ENCODE data around the gene EPB41. TPM values are rescaled to one million over a fixed set of nuclear protein-coding genes. Genes with fewer than 3 reads are reported as not detected.

The EPB41 gene
- total and polyA plus RNA-seq, 2 experiments from 2014 or later: 13.2 to 60.8 TPM

DNA sequence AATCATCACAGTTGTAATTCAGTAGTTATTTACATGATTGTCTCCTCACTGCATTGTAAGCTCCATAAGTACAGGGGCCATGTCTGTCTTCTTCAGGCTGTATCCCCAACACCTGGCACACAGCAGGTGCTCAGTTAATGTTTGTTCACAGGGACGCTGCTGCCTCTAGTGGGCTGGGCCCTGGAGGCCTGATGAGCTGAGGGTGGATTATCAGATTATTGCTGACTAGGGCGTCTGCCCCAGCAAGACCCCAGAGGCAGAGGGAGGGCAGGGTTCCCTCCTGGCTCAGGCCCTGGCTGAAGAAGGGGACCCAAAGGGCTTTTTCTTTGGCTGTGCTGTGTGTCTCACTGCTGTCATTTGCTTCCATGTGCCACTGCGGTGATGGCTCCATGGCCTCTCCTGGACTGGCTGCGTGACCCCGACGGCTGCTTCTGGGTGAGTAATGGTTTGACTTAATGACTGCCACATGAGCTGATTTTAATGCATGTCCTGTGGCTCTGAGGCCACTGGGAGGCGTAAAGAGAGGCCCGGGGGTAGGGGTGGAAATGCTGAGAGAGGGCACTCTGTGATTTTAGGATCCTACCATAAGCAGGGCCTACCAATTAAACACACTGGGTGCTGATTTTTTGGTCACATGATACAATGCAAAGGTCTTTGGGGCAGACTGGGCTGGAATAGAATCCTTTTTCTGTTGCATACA is 20.8 kb upstream of the EPB41 start:
- H3K4me2 ChIP-seq: no peak overlapping the region
- H3K9me2 ChIP-seq (replicated peaks; ENCODE audit: insufficient read depth): no peaks in the 10 kb centered on the region
- no peaks in the 10 kb centered on the region for H3K36me3 ChIP-seq (replicated peaks; ENCODE audit: insufficient read depth, low read depth)
- no peak for DNase-seq (ENCODE audit: low spot score)
- no peak overlapping the region for H3K4me3 ChIP-seq
- peaks cover 11% of the 10 kb centered on the region for H3K79me2 ChIP-seq
- no peaks in the 10 kb centered on the region for H3K27me3 ChIP-seq
- TF ChIP-seq, protein P1, sequence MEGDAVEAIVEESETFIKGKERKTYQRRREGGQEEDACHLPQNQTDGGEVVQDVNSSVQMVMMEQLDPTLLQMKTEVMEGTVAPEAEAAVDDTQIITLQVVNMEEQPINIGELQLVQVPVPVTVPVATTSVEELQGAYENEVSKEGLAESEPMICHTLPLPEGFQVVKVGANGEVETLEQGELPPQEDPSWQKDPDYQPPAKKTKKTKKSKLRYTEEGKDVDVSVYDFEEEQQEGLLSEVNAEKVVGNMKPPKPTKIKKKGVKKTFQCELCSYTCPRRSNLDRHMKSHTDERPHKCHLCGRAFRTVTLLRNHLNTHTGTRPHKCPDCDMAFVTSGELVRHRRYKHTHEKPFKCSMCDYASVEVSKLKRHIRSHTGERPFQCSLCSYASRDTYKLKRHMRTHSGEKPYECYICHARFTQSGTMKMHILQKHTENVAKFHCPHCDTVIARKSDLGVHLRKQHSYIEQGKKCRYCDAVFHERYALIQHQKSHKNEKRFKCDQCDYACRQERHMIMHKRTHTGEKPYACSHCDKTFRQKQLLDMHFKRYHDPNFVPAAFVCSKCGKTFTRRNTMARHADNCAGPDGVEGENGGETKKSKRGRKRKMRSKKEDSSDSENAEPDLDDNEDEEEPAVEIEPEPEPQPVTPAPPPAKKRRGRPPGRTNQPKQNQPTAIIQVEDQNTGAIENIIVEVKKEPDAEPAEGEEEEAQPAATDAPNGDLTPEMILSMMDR (IDR thresholded peaks at IDR 0.05; ENCODE audit: poor library complexity): peak; percentile 30
- no peak for TF ChIP-seq EZH2 (IDR thresholded peaks at IDR 0.05; ENCODE audit: borderline replicate concordance)
- TF ChIP-seq EZH2phosphoT487 (IDR thresholded peaks at IDR 0.05; ENCODE audit: low read depth, severe bottlenecking, unreplicated experiment): no peak
- H3K4me1 ChIP-seq (ENCODE audit: insufficient read depth): peaks cover under 1% of the 10 kb centered on the region
- H2AFZ ChIP-seq: no peak overlapping the region
- no peaks in the 10 kb centered on the region for H3K9me3 ChIP-seq (ENCODE audit: low read depth)
- no peak overlapping the region for H3K27ac ChIP-seq
- WGBS (ENCODE audit: low lambda C conversion rate, missing lambda C conversion rate): 64% methylated on average over 8 of the region's 8 CpGs
- no peaks in the 10 kb centered on the region for H4K20me1 ChIP-seq (ENCODE audit: insufficient read depth, poor library complexity, severe bottlenecking)

DNA sequence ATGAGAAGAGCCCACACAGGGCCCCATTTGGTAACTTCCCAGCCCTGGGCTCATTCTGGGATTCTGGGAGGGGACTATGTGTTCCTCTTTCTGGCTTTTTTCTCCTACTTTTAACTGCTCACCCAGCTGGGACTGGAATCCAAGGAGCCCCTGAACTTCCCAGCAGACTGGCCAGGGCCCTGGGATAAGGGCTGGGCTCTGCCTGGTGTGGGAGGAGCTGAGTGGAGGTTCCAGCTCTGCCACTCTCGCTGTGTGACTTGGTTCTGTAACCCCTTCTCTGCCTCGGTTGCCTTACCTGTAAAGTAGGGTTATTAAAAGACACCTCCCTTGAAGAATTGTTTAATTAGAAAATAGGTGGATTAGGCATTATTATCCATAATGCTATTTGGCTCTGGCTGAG is 19.6 kb upstream of the EPB41 start:
- Histone ChIP-seq H3K36me3 (replicated peaks; ENCODE audit: insufficient read depth, low read depth) (no peaks in the 10 kb centered on the region), H3K4me3 (no peak overlapping the region), H2AFZ (no peak overlapping the region), H3K27ac (no peak overlapping the region), H3K4me2 (no peak overlapping the region), H3K9me2 (replicated peaks; ENCODE audit: insufficient read depth) (no peaks in the 10 kb centered on the region), H4K20me1 (ENCODE audit: insufficient read depth, poor library complexity, severe bottlenecking) (peaks cover 3% of the 10 kb centered on the region), H3K27me3 (no peaks in the 10 kb centered on the region), H3K4me1 (ENCODE audit: insufficient read depth) (peaks cover 8% of the 10 kb centered on the region), H3K9me3 (ENCODE audit: low read depth) (no peaks in the 10 kb centered on the region), H3K79me2 (peaks cover 3% of the 10 kb centered on the region)
- 82% methylated on average over 2 of the region's 2 CpGs for WGBS (ENCODE audit: low lambda C conversion rate, missing lambda C conversion rate)
- TF ChIP-seq EZH2 (IDR thresholded peaks at IDR 0.05; ENCODE audit: borderline replicate concordance) (no peak), EZH2phosphoT487 (IDR thresholded peaks at IDR 0.05; ENCODE audit: low read depth, severe bottlenecking, unreplicated experiment) (no peak)
- TF ChIP-seq, protein P1 (IDR thresholded peaks at IDR 0.05; ENCODE audit: poor library complexity): no peak
- no peak for DNase-seq (ENCODE audit: low spot score)

DNA sequence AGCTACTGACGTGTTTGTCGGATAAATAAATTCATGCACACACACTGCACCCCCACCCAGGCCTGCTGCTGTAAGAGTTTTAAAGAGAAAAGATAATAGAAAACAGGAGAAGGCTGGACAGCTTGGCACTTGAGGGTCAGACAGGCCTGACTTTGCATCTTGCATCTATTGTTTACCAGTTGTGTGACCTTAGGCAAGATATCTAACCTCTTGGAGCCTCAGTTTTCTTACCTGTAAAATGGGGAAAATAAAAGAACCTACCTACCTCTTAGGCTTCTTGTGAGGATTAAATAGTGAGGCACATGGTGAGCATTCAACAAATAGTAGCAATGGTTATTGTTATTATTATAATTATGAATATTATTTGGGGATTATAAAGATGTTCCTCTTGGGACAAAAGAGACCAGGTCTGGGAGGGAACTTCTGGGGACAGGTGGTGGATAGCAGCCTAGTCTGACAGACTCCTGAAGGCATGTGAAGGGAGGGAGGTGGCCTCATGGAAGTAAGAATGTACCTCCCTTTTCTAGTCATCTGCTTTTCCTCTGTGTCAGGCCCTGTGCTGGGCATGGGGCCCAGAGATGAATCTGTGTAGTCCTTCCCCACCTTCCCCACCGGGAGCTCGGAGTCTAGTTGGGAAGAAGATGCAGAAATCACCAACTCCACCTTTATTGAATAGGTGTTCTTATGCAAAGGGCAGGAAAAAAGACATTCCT is 18.3 kb upstream of the EPB41 start:
- peaks cover 8% of the 10 kb centered on the region for H3K4me1 ChIP-seq (ENCODE audit: insufficient read depth)
- H2AFZ ChIP-seq: no peak overlapping the region
- H3K27ac ChIP-seq: no peak overlapping the region
- H3K27me3 ChIP-seq: no peaks in the 10 kb centered on the region
- H3K36me3 ChIP-seq (replicated peaks; ENCODE audit: insufficient read depth, low read depth): no peaks in the 10 kb centered on the region
- no peaks in the 10 kb centered on the region for H3K9me2 ChIP-seq (replicated peaks; ENCODE audit: insufficient read depth)
- H3K79me2 ChIP-seq: peaks cover 5% of the 10 kb centered on the region
- DNase-seq (ENCODE audit: low spot score): no peak
- TF ChIP-seq EZH2phosphoT487 (IDR thresholded peaks at IDR 0.05; ENCODE audit: low read depth, severe bottlenecking, unreplicated experiment) (no peak), EZH2 (IDR thresholded peaks at IDR 0.05; ENCODE audit: borderline replicate concordance) (no peak)
- TF ChIP-seq, protein P1 (IDR thresholded peaks at IDR 0.05; ENCODE audit: poor library complexity): no peak
- WGBS (ENCODE audit: low lambda C conversion rate, missing lambda C conversion rate): 81% methylated on average over 4 of the region's 4 CpGs
- no peak overlapping the region for H3K4me2 ChIP-seq
- H4K20me1 ChIP-seq (ENCODE audit: insufficient read depth, poor library complexity, severe bottlenecking): peaks cover 3% of the 10 kb centered on the region
- no peak overlapping the region for H3K4me3 ChIP-seq
- H3K9me3 ChIP-seq (ENCODE audit: low read depth): no peaks in the 10 kb centered on the region

Measured in hepatocyte (in vitro differentiated cells).